Measurements from ENCODE around the gene BORA.
"Not testable (repeated sequence)": the region's sequence is repeated elsewhere in the genome, so short reads cannot be mapped to it uniquely, and the experiment has no call there.

BORA gene

GRCh38 chr13:72737033-72737432 lies 9.3 kb downstream of the BORA start:
- H3K27ac Mint-ChIP-seq: no peak overlapping the region
- no peak overlapping the region for H3K4me3 Mint-ChIP-seq
- H3K36me3 Mint-ChIP-seq: peaks cover 68% of the 10 kb centered on the region
- H3K9me3 Mint-ChIP-seq: no peaks in the 10 kb centered on the region
- no peak for ATAC-seq
- H3K4me1 Mint-ChIP-seq: peaks cover 6% of the 10 kb centered on the region
- DNase-seq (ENCODE audit: low spot score in 2 of 2): no peak

- no peak for DNase-seq (ENCODE audit: low spot score in 2 of 2)
- Mint-ChIP-seq H3K36me3 (peaks cover 69% of the 10 kb centered on the region), H3K27ac (peak overlapping the region; percentile 4), H3K4me3 (no peak overlapping the region), H3K4me1 (peaks cover 6% of the 10 kb centered on the region), H3K9me3 (no peaks in the 10 kb centered on the region)
- ATAC-seq: no peak
Measured at GRCh38 chr13:72740015-72740414, 12.3 kb downstream of the BORA start.

- Mint-ChIP-seq H3K4me3 (no peak overlapping the region), H3K36me3 (peaks cover 78% of the 10 kb centered on the region), H3K4me1 (peaks cover 23% of the 10 kb centered on the region), H3K27ac (no peak overlapping the region), H3K9me3 (no peaks in the 10 kb centered on the region)
- no peak for DNase-seq (ENCODE audit: low spot score in 2 of 2)
- peak; percentile 86 for ATAC-seq
Measured at GRCh38 chr13:72745260-72745659, 17.5 kb downstream of the BORA start.

- H3K4me3 Mint-ChIP-seq: no peak overlapping the region
- peaks cover 98% of the 10 kb centered on the region for H3K36me3 Mint-ChIP-seq
- peaks cover 17% of the 10 kb centered on the region for H3K4me1 Mint-ChIP-seq
- DNase-seq (ENCODE audit: low spot score in 2 of 2): no peak
- no peak overlapping the region for H3K27ac Mint-ChIP-seq
- peaks cover 3% of the 10 kb centered on the region for H3K9me3 Mint-ChIP-seq
- no peak for ATAC-seq
Measured at GRCh38 chr13:72751220-72751619, 23.5 kb downstream of the BORA start.

- no peak overlapping the region for H3K4me3 Mint-ChIP-seq
- ATAC-seq: no peak
- H3K9me3 Mint-ChIP-seq: peaks cover 3% of the 10 kb centered on the region
- peaks cover 7% of the 10 kb centered on the region for H3K4me1 Mint-ChIP-seq
- DNase-seq (ENCODE audit: low spot score in 2 of 2): no peak
- no peak overlapping the region for H3K27ac Mint-ChIP-seq
- peaks cover 98% of the 10 kb centered on the region for H3K36me3 Mint-ChIP-seq
Measured at GRCh38 chr13:72754111-72754510, 26.4 kb downstream of the BORA start.

- no peak overlapping the region for H3K4me3 Mint-ChIP-seq
- no peak overlapping the region for H3K27ac Mint-ChIP-seq
- no peaks in the 10 kb centered on the region for H3K4me1 Mint-ChIP-seq
- no peaks in the 10 kb centered on the region for H3K9me3 Mint-ChIP-seq
- ATAC-seq: peak; percentile 65
- no peak for DNase-seq (ENCODE audit: low spot score in 2 of 2)
- H3K36me3 Mint-ChIP-seq: peaks cover 99% of the 10 kb centered on the region
Measured at GRCh38 chr13:72757792-72758535, 30.2 kb downstream of the BORA start.

- peaks cover 99% of the 10 kb centered on the region for H3K36me3 Mint-ChIP-seq
- H3K4me1 Mint-ChIP-seq: no peaks in the 10 kb centered on the region
- H3K27ac Mint-ChIP-seq: peak overlapping the region; percentile 37
- no peak for DNase-seq (ENCODE audit: low spot score in 2 of 2)
- H3K9me3 Mint-ChIP-seq: no peaks in the 10 kb centered on the region
- H3K4me3 Mint-ChIP-seq: no peak overlapping the region
- no peak for ATAC-seq
Measured at GRCh38 chr13:72760189-72760588, 32.5 kb downstream of the BORA start.

GRCh38 chr13:72763411-72763810 lies 35.7 kb downstream of the BORA start:
- Mint-ChIP-seq H3K4me3 (no peak overlapping the region), H3K4me1 (no peaks in the 10 kb centered on the region), H3K9me3 (no peaks in the 10 kb centered on the region), H3K27ac (no peak overlapping the region), H3K36me3 (peaks cover 100% of the 10 kb centered on the region)
- ATAC-seq (no peak), DNase-seq (ENCODE audit: low spot score in 2 of 2) (no peak)

- Mint-ChIP-seq H3K36me3 (peaks cover 99% of the 10 kb centered on the region), H3K4me3 (no peak overlapping the region), H3K9me3 (no peaks in the 10 kb centered on the region), H3K4me1 (peaks cover 12% of the 10 kb centered on the region), H3K27ac (no peak overlapping the region)
- DNase-seq (ENCODE audit: low spot score in 2 of 2) (no peak), ATAC-seq (no peak)
Measured at GRCh38 chr13:72774019-72774418, 46.3 kb downstream of the BORA start.

- ATAC-seq (peak; percentile 98), DNase-seq (ENCODE audit: low spot score in 2 of 2) (peak; percentile 85 to 97)
- Mint-ChIP-seq H3K36me3 (peaks cover 77% of the 10 kb centered on the region), H3K4me1 (peaks cover 38% of the 10 kb centered on the region), H3K4me3 (peak within 1 kb of the TSS; percentile 96), H3K9me3 (no peaks in the 10 kb centered on the region), H3K27ac (peak within 1 kb of the TSS; percentile 98)
Measured at GRCh38 chr13:72781451-72782439, 54.0 kb downstream of the BORA start, which contains the start of the genes DIS3 and PIBF1. Gene DIS3, minus strand, starts transcription at chr13:72781900. Its CDS starts 68 bp downstream, at chr13:72781832. Gene PIBF1, plus strand, starts transcription at chr13:72782133. Its CDS starts 1,337 bp downstream, at chr13:72783470.

- Mint-ChIP-seq H3K4me3 (peak overlapping the region; percentile 96), H3K27ac (peak overlapping the region; percentile 98), H3K9me3 (no peaks in the 10 kb centered on the region), H3K4me1 (peaks cover 33% of the 10 kb centered on the region), H3K36me3 (peaks cover 70% of the 10 kb centered on the region)
- ATAC-seq (no peak), DNase-seq (ENCODE audit: low spot score in 2 of 2) (no peak)
Measured at GRCh38 chr13:72782717-72783116, 55.0 kb downstream of the BORA start.

- ATAC-seq; H3K27ac Mint-ChIP-seq; H3K4me3 Mint-ChIP-seq; H3K9me3 Mint-ChIP-seq; DNase-seq (ENCODE audit: low spot score in 2 of 2): not testable (repeated sequence)
- peaks cover 27% of the 10 kb centered on the region for H3K4me1 Mint-ChIP-seq
- peaks cover 54% of the 10 kb centered on the region for H3K36me3 Mint-ChIP-seq
Measured at GRCh38 chr13:72784679-72785078, 57.0 kb downstream of the BORA start.

- no peak for ATAC-seq
- Mint-ChIP-seq H3K9me3 (no peaks in the 10 kb centered on the region), H3K27ac (no peak overlapping the region), H3K4me3 (no peak overlapping the region), H3K36me3 (peaks cover 54% of the 10 kb centered on the region), H3K4me1 (peaks cover 17% of the 10 kb centered on the region)
- no peak for DNase-seq (ENCODE audit: low spot score in 2 of 2)
Measured at GRCh38 chr13:72788831-72789230, 61.1 kb downstream of the BORA start.

GRCh38 chr13:72792640-72793039 lies 64.9 kb downstream of the BORA start:
- Mint-ChIP-seq H3K4me3 (no peak overlapping the region), H3K27ac (no peak overlapping the region), H3K36me3 (peaks cover 74% of the 10 kb centered on the region)

GRCh38 chr13:72798817-72799216 lies 71.1 kb downstream of the BORA start:
- Mint-ChIP-seq H3K36me3 (peaks cover 59% of the 10 kb centered on the region), H3K4me3 (no peak overlapping the region), H3K4me1 (peaks cover 21% of the 10 kb centered on the region), H3K27ac (no peak overlapping the region), H3K9me3 (no peaks in the 10 kb centered on the region)
- ATAC-seq (no peak), DNase-seq (ENCODE audit: low spot score in 2 of 2) (no peak)

More at GRCh38 chr13:72792640-72793039, 64.9 kb downstream of the BORA start:
- Mint-ChIP-seq H3K9me3 (no peaks in the 10 kb centered on the region), H3K4me1 (peaks cover 10% of the 10 kb centered on the region)
- no peak for DNase-seq (ENCODE audit: low spot score in 2 of 2)
- no peak for ATAC-seq

Data from stimulated activated effector memory CD8-positive, alpha-beta T cell treated with anti-CD3 and anti-CD28 coated beads, Interleukin-12 subunit alpha, Interleukin-12 subunit beta, amount 100 ng/mL, for 72 hours (primary cell).